Peyer's patch (tissue), 4 donors: ENCODE measurements around the gene RHBG.

Experiments used
- POLR2A ChIP-seq, 2 donors: fragments of 450-650 bp; IDR thresholded peaks; one replicate each; pipeline ENCODE4 v1.5.1; 2017; ENCODE audit warnings: antibody characterized with exemption in 2 of 2, mild to moderate bottlenecking in 2 of 2, moderate library complexity in 2 of 2
- TF ChIP-seq, protein P1 (sequence below), 6 experiments: fragments of 450-650 bp in 4 of 6; fragments of 200-600 bp in 2 of 6; sonication (generic) in 1 of 6; IDR thresholded peaks; one replicate each; pipeline ENCODE4 v1.5.1; 2017 to 2019; ENCODE audit warnings: antibody characterized with exemption in 6 of 6, mild to moderate bottlenecking in 3 of 6, moderate library complexity in 1 of 6

DNA sequence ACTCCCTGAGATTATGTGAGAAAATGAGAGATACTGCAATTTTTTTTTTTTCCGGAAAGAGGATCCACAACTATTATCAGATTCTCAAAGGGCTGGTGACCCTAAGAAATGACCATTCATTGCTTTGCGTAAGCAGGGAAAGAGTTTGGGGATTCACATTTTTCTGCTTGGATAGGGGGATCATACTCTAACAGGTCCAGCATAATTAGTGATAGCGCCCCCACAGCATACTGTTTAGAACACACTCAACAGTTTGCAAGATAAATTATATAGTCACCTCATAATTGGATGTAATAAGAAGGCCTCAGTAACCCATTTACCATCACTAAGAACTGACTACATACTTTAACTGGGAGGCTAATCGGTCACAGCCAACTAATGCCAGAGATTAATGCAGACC lies 32.8 kb upstream of the RHBG start:
- no peak for TF ChIP-seq POLR2A (IDR thresholded peaks at IDR 0.05)
- TF ChIP-seq, protein P1, sequence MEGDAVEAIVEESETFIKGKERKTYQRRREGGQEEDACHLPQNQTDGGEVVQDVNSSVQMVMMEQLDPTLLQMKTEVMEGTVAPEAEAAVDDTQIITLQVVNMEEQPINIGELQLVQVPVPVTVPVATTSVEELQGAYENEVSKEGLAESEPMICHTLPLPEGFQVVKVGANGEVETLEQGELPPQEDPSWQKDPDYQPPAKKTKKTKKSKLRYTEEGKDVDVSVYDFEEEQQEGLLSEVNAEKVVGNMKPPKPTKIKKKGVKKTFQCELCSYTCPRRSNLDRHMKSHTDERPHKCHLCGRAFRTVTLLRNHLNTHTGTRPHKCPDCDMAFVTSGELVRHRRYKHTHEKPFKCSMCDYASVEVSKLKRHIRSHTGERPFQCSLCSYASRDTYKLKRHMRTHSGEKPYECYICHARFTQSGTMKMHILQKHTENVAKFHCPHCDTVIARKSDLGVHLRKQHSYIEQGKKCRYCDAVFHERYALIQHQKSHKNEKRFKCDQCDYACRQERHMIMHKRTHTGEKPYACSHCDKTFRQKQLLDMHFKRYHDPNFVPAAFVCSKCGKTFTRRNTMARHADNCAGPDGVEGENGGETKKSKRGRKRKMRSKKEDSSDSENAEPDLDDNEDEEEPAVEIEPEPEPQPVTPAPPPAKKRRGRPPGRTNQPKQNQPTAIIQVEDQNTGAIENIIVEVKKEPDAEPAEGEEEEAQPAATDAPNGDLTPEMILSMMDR (IDR thresholded peaks at IDR 0.05), result peak in 1 of 6 experiments; percentile 13
